Measurements from ENCODE around the gene ADPRS.

The ADPRS gene

GRCh38 chr1:36088577-36089392, at the start of gene ADPRS:
Gene ADPRS, plus strand, starts transcription at chr1:36088892. Its CDS starts 13 bp downstream, at chr1:36088905.
- peak; percentile 96 for DNase-seq

- DNase-seq, result no peak
These were observed 48.5 kb upstream of the ADPRS start for GRCh38 chr1:36040238-36040637.

GRCh38 chr1:36051821-36052220, 36.9 kb upstream of the ADPRS start:
- no peak for DNase-seq

- DNase-seq, result no peak
These were observed 34.7 kb upstream of the ADPRS start for GRCh38 chr1:36053978-36054377.

GRCh38 chr1:36055706-36056105, 33.0 kb upstream of the ADPRS start:
- DNase-seq, result peak; percentile 29

GRCh38 chr1:36062315-36062714, 26.4 kb upstream of the ADPRS start:
- DNase-seq, result no peak

- no peak for DNase-seq
These were observed 20.8 kb upstream of the ADPRS start for GRCh38 chr1:36067871-36068270.

- DNase-seq, result no peak
These were observed 19.8 kb upstream of the ADPRS start for GRCh38 chr1:36068866-36069265.

- no peak for DNase-seq
These were observed 18.3 kb upstream of the ADPRS start for GRCh38 chr1:36070349-36070748.

- DNase-seq, result no peak
These were observed 11.6 kb upstream of the ADPRS start for GRCh38 chr1:36076979-36077573.

GRCh38 chr1:36080236-36080635, 8.5 kb upstream of the ADPRS start:
- DNase-seq, result no peak

- no peak for DNase-seq
These were observed 7.9 kb upstream of the ADPRS start for GRCh38 chr1:36080801-36081200.

- DNase-seq, result no peak
These were observed 6.7 kb upstream of the ADPRS start for GRCh38 chr1:36081926-36082485.

- no peak for DNase-seq
These were observed 5.5 kb upstream of the ADPRS start for GRCh38 chr1:36083219-36083618.

GRCh38 chr1:36083635-36084496, 4.8 kb upstream of the ADPRS start, which contains the start of gene TEKT2:
Gene TEKT2, plus strand, starts transcription at chr1:36084094. Its CDS starts 828 bp downstream, at chr1:36084922.
- peak; percentile 70 for DNase-seq

- DNase-seq, result no peak
These were observed 4.1 kb upstream of the ADPRS start for GRCh38 chr1:36084497-36085115.

- DNase-seq, result no peak
These were observed 3.6 kb upstream of the ADPRS start for GRCh38 chr1:36085126-36085525.

GRCh38 chr1:36085686-36086526, 2.8 kb upstream of the ADPRS start:
- no peak for DNase-seq

- no peak for DNase-seq
These were observed 2.0 kb upstream of the ADPRS start for GRCh38 chr1:36086529-36087232.

- DNase-seq, result no peak
These were observed 1.2 kb upstream of the ADPRS start for GRCh38 chr1:36087233-36088123.
